Hepatocyte (in vitro differentiated cells): ENCODE measurements around the gene GULP1.

Experiments
- CTCF ChIP-seq: fragments of 200-600 bp; sonication (generic); IDR thresholded peaks from 2 replicates; pipeline ENCODE4 v1.5.1; 2016; ENCODE audit warnings: antibody characterized with exemption, mild to moderate bottlenecking; ENCODE audit not compliant: poor library complexity
- EZH2 ChIP-seq: fragments of 200-600 bp; sonication (generic); IDR thresholded peaks from 2 replicates; pipeline ENCODE4 v1.6.1; 2016; ENCODE audit warnings: antibody characterized with exemption, mild to moderate bottlenecking, borderline replicate concordance
- EZH2phosphoT487 ChIP-seq: fragments of 200-600 bp; sonication (generic); IDR thresholded peaks from one replicate; pipeline ENCODE4 v1.6.1; 2018; ENCODE audit warnings: antibody characterized with exemption, mild to moderate bottlenecking, low read depth, moderate library complexity; ENCODE audit not compliant: unreplicated experiment, severe bottlenecking

GRCh38 chr2:188471166-188471565, 179.5 kb downstream of the GULP1 start:
- TF ChIP-seq CTCF (no peak), EZH2 (no peak), EZH2phosphoT487 (no peak)
